Stimulated activated CD4-positive, alpha-beta T cell treated with anti-CD3 and anti-CD28 coated beads, Interleukin-4, amount 100 ng/mL, for 1 hour (primary cell): ENCODE data around the gene AP5B1.

Source experiments
- DNase-seq: peaks from one replicate; pipeline ENCODE4 v3.0.0-alpha.2; 2020

Gene AP5B1

GRCh38 chr11:65798882-65799281 is 18.1 kb upstream of the AP5B1 start:
- no peak for DNase-seq

DNA sequence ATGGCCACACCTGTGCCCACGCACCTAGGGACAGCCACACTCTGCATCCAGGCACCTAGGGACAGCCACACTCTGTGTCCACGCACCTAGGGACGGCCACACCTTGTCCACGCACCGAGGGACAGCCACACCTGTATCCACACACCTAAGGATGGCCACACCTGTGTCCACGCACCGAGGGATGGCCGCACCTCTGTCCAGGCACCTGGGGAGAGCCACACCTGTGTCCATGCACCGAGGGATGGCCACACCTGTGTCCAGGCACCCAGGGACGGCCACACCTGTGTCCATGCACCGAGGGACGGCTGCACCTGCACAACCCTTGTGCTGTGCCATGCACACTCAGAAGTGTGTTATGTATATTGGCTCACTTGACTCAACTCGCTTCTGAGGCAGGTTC is 16.9 kb upstream of the AP5B1 start:
- DNase-seq, result no peak

GRCh38 chr11:65796726-65797601 is 16.2 kb upstream of the AP5B1 start:
- DNase-seq, result no peak

DNA sequence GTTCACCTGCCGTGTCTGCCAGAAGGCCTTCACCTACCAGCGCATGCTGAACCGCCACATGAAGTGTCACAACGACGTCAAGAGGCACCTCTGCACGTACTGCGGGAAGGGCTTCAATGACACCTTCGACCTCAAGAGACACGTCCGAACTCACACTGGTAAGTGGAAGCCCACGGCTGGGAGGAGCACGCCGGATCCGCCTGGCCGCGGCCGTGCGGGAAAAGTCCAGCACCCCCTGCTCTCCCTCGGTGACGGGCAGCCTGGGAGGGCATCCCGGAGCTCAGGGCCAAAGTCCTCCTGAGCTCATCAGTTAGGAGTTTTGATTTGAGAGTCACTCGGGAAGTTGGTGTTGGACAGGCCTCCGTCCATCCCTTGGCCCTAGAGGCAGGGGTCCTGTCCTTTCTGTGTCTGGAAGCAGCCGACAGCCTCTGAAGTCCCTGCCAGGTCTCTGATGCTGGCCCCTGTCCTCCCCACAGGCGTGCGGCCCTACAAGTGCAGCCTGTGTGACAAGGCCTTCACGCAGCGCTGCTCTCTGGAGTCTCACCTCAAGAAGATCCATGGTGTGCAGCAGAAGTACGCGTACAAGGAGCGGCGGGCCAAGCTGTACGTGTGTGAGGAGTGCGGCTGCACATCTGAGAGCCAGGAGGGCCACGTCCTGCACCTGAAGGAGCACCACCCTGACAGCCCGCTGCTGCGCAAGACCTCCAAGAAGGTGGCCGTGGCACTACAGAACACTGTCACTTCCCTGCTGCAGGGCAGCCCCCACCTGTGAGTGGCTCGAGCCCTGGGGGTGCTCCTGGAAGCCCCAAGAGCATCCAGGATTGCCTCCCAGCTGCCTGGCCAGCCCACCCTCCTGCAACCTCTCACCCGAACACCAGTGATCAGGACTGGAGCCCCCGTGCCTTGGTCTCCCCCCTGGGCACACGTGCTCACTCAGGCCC is 14.1 kb upstream of the AP5B1 start:
- no peak for DNase-seq

DNA sequence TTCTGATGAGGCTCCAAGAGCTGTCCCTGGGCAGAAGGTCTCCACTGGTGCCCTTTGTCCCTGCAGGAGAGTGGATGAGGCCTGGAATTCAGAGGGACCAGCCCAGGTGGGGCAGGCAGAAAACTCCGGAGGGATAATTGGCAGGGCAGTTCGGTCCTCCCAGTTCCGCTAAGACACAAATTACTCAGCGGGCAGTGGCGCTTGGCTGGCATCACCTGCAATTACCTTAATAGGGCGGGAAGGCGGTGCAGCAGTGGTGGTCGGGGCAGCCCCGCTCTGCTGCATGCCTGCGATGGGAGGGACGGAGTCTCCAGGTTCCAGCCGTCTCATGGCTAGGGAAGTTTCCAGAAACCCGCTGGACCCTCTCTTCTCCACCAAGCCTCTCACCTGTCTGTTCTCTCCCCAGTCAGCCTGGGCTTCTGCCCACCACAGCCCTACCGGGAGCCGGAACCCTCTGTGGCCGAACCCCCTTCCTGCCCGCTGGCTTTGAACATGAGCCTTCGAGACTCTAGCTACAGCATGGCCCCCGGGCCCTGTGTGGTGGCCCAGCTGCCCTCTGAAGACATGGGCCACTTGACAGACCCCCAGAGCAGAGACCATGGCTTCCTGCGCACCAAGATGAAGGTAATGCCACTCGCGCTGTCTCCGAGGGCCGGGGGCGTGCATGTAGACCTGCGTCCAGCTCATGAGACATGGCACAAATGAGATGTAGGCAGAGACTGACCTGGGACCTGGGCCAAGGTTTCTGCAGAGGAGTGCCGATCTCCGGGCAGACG is 13.0 kb upstream of the AP5B1 start:
- DNase-seq, result no peak

DNA sequence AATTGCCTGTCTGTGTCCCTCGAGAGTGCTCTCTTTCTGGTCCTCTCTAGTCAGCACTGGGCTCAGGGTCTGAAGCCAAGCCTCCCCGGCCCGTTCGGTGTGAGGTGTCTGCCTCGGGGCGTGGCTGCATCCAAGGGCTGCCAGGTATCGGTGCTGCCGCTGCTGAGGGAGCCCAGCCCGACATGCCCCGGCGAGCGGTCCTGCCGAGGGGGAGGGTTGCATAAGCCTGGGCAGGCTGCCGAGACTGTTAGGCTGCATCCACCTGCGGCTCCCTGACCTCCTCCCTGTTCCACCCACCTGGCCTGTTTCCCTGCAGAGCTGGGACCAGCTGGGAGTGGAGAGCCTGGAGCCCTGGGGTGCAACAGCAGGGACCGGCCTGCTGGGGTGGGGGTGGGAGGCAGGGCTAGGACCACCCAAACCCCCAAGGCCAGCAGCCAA is 12.4 kb upstream of the AP5B1 start:
- DNase-seq, result no peak

DNA sequence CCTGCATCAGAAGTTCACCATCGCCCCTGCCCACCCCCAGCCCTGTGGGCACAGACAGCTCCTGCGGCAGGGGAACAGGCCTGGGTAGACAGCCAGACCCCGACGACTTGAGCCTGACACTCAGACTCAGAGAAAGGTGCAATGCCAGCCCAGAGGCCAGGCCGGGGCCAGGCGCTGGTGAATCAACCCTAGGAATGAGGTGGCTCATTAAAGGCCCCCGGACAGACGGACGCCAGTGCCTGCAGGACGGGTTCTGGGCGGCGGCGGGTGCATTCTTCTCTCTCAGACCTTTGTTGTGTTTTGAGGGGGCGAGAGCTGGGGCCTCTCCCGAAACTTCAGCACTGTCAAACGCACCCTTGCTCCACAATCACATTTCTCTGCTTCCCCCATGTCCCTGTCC is 11.7 kb upstream of the AP5B1 start:
- DNase-seq, result no peak

DNA sequence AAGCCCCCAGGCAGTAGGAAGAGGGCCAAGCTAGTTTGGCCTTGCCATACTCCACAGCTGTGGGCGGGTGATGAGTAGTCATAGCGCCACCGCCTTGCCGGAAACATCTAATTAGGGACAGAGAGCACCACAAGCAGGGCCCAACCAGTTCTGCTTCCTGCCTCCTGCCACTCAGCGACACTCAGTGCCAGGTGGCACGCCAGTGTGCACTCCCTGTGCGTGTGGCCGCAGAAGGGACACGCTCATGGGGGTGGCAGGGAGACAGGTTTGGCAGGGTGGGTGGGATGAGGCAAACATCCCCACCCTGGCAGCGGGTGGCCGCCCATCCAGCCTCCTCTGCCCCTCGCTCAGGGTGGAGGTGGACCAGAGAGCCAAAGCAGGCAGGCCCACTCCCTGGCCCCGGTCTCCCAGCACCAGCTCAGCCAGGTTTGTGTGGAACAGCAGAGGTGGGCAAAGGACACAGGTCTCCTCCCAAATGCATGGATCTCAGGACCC is 11.0 kb upstream of the AP5B1 start:
- peak; percentile 33 for DNase-seq

GRCh38 chr11:65790902-65791650 is 10.3 kb upstream of the AP5B1 start:
- no peak for DNase-seq

GRCh38 chr11:65790104-65790901 is 9.5 kb upstream of the AP5B1 start:
- DNase-seq, result no peak

DNA sequence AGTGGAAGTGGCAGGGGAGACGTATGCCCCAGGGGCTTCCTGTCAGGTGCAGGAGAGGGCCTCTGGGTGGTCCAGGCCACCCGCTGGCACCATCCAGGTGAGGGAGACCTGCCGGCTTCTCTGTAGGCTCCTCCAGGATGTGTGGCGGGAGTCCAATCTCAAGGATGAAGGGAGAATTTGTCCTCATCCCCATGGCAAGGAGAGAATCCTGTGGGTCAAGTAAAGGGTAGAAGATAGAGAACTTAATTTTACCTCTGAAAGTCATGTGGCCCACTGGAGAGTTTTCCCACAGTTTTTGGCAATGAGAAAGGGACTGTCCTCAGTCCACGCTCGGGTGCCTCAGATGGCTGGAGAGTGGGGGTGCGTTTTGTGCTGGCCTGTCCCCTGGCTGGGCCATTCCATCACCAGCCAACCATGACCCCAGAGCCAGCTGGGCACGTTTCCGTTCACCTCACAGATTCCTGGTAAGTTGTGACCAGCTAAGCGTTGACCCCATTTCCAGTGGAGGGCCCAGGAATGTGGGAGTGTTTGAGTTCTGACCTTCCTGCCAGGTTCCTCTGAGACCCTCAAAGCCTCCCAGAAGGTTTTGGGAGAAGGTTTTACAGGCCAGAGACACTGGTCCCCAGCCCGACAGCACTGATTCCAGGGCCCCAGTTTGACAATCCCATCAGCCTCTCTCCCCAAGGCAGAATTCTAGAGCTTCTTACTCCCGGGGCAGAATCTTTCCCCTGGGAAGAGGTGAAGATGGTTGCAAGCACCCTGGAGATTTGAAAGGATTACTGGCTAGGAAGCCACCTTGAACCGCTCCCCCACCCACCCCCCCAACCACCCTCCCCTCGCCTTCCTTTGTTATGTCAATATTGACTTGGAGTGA is 8.7 kb upstream of the AP5B1 start:
- no peak for DNase-seq

GRCh38 chr11:65788821-65789220 is 8.0 kb upstream of the AP5B1 start:
- no peak for DNase-seq

GRCh38 chr11:65787649-65788622 is 7.2 kb upstream of the AP5B1 start:
- DNase-seq, result no peak

GRCh38 chr11:65786786-65787636 is 6.2 kb upstream of the AP5B1 start, which contains the start of gene OVOL1:
TSS of gene OVOL1 (plus strand) at chr11:65787063. CDS start at chr11:65787374, 311 bp downstream.
- peak; percentile 38 for DNase-seq

- peak; percentile 29 for DNase-seq
Observed at GRCh38 chr11:65786008-65786785, 5.4 kb upstream of the AP5B1 start.

- no peak for DNase-seq
Observed at GRCh38 chr11:65785319-65786007, 4.7 kb upstream of the AP5B1 start.
